NCI-H2029 (cell line): ENCODE measurements around the gene BRSK2.
"Not testable (repeated sequence)": the region's sequence is repeated elsewhere in the genome, so short reads cannot be mapped to it uniquely, and the experiment has no call there.

Experiments
- DNase-seq: peaks from one replicate; lab custom pipeline; 2025; lab: John Stamatoyannopoulos, UW

Gene BRSK2

GRCh38 chr11:1389932-1390568, at the start of gene BRSK2:
Gene BRSK2 (plus strand): TSS chr11:1389934. CDS start chr11:1390285, 351 bp downstream.
- DNase-seq, result no peak

GRCh38 chr11:1340111-1340510, 49.6 kb upstream of the BRSK2 start:
- no peak for DNase-seq

GRCh38 chr11:1341226-1341625, 48.5 kb upstream of the BRSK2 start:
- not testable (repeated sequence) for DNase-seq

GRCh38 chr11:1341928-1342524, 47.7 kb upstream of the BRSK2 start:
- no peak for DNase-seq

- DNase-seq, result no peak
Measured at GRCh38 chr11:1342946-1343345, 46.8 kb upstream of the BRSK2 start.

GRCh38 chr11:1343391-1344055, 46.2 kb upstream of the BRSK2 start:
- no peak for DNase-seq

GRCh38 chr11:1344056-1344635, 45.6 kb upstream of the BRSK2 start:
- DNase-seq, result no peak

- DNase-seq, result no peak
Measured at GRCh38 chr11:1345737-1346513, 43.8 kb upstream of the BRSK2 start.

- no peak for DNase-seq
Measured at GRCh38 chr11:1346669-1347390, 42.9 kb upstream of the BRSK2 start.

- DNase-seq, result not testable (repeated sequence)
Measured at GRCh38 chr11:1347411-1347999, 42.2 kb upstream of the BRSK2 start.

GRCh38 chr11:1348146-1348795, 41.5 kb upstream of the BRSK2 start:
- no peak for DNase-seq

- DNase-seq, result no peak
Measured at GRCh38 chr11:1348796-1349326, 40.9 kb upstream of the BRSK2 start.

- DNase-seq, result no peak
Measured at GRCh38 chr11:1349327-1350041, 40.2 kb upstream of the BRSK2 start.

- DNase-seq, result no peak
Measured at GRCh38 chr11:1350086-1350725, 39.5 kb upstream of the BRSK2 start.

- DNase-seq, result no peak
Measured at GRCh38 chr11:1351278-1351937, 38.3 kb upstream of the BRSK2 start.

- no peak for DNase-seq
Measured at GRCh38 chr11:1352696-1353382, 36.9 kb upstream of the BRSK2 start.

- DNase-seq, result no peak
Measured at GRCh38 chr11:1353383-1354124, 36.2 kb upstream of the BRSK2 start.
